Activated naive CD4-positive, alpha-beta T cell treated with anti-CD3 and anti-CD28 coated beads, Interleukin-2, amount 50 U/mL, for 72 hours (primary cell): Measurements from ENCODE around the gene ZFAND3. TPM values are rescaled to one million over a fixed set of nuclear protein-coding genes. Genes with fewer than 3 reads are reported as not detected.
"Not testable (repeated sequence)": the region's sequence is repeated elsewhere in the genome, so short reads cannot be mapped to it uniquely, and the experiment has no call there.

Source experiments
- ATAC-seq, 2 donors: fragments of 150-1000 bp; cut with Tn5 transposase; 2 replicates each; pipeline ENCODE4 v1.10.0; 2021; ENCODE audit warnings: mild to moderate bottlenecking in 2 of 2, moderate library complexity in 2 of 2
- DNase-seq, 2 donors: peaks; one replicate each; pipeline ENCODE4 v3.0.0; 2021 to 2022; ENCODE audit warnings: low spot score in 2 of 2
- H3K27ac Mint-ChIP-seq, 2 donors: one replicate each; pipeline ENCODE4 v1.8.0; 2022; ENCODE audit warnings: mild to moderate bottlenecking in 2 of 2, mixed read lengths in 2 of 2
- H3K36me3 Mint-ChIP-seq, 2 donors: one replicate each; pipeline ENCODE4 v1.8.0; 2022; ENCODE audit warnings: mixed read lengths in 2 of 2
- H3K9me3 Mint-ChIP-seq, 2 donors: one replicate each; pipeline ENCODE4 v1.8.0; 2022; ENCODE audit warnings: mixed read lengths in 2 of 2
- total RNA-seq, 2 donors: library from RNA; stranded (reverse); gene quantifications; one replicate each; pipeline ENCODE4 v1.2.3, GENCODE V29; 2022

ZFAND3 gene
- total RNA-seq, 2 donors from 2014 or later: 34.1 to 37.2 TPM

- DNase-seq: no peak
- peaks cover 8 to 27% of the 10 kb centered on the region in 2 donors for H3K36me3 Mint-ChIP-seq
- no peak for ATAC-seq
- H3K27ac Mint-ChIP-seq: peak overlapping the region; percentile 6 to 90
- peaks cover 7 to 11% of the 10 kb centered on the region in 2 donors for H3K9me3 Mint-ChIP-seq
These were observed 48.4 kb downstream of the ZFAND3 start for GRCh38 chr6:37867756-37868446.

DNA sequence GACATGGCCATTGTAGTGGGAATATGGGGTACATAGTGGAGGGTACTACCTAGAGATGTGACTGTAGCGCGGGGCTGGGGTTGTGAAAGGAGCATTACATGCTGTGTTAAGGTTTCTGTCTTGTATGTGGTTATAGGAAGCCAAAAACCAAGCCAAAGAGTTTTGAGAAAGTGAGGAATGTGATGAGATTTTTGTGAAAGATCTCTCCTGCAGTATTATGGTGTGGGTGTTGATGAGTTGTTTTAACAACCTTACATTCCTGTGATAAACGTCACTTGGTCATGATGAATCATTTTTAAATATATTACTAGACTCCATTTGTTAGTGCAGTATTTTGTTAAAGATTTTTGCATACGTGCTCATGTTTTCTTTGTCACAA lies 48.9 kb downstream of the ZFAND3 start:
- Mint-ChIP-seq H3K9me3 (peaks cover 7 to 11% of the 10 kb centered on the region in 2 donors), H3K27ac (peak overlapping the region; percentile 6 to 90), H3K36me3 (peaks cover 8 to 31% of the 10 kb centered on the region in 2 donors)
- ATAC-seq: peak; percentile 65 to 78
- DNase-seq: no peak

DNA sequence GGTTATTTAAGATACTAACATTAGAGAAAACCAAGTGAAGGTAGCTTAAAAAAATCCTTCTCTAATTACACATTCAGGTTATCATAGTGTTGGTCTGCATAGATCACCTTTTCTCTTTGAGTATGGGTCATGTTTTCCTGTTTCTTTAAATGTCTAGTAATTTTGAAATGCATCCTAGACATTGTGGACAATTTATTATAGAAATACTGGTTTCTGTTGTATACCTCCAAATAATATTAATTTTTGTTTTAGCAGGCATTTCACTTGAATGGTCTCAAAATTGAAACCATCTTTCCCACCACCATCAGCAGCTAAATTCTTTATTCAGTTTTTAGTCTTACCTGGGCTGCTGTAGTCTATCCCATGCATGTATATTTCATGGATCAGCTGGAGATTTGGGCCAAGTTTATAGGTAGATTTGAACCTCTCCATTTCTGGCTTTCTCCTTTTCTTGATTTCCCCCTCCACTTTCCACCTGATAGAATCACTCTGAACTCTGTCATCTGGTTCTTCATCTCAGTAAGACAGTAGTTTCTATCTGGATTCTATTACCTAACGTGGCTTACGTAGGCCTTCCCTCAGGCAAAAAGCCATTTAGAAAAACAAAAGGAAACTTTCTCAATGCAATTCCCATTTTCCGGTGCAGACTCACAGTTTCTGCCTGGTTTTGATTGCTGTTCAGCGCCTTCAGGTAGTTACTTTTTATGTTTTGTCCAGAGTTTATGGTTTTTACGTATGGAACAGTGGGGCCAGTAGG lies 52.3 kb downstream of the ZFAND3 start:
- Mint-ChIP-seq H3K36me3 (peaks cover 8 to 38% of the 10 kb centered on the region in 2 donors), H3K9me3 (peaks cover 7 to 11% of the 10 kb centered on the region in 2 donors), H3K27ac (no peak overlapping the region)
- ATAC-seq (no peak), DNase-seq (no peak)

DNA sequence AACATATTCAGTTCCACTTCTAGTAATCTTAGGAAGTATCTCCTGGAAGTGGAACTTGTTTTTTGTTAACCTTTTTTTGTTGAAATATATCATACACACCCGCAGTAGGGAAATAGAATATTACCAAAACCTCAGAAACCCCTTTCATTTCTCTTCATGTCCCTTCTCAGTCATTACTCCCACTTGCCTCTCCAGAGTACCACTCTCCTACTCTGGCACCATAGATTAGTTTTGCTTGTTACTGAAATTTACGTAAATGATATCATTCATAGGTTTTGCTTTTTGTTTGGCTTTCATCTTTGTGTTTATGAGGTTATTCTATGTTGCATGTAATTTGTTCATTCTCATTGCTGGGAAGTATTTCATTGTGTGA lies 52.8 kb downstream of the ZFAND3 start:
- Mint-ChIP-seq H3K27ac (no peak overlapping the region), H3K36me3 (peaks cover 8 to 38% of the 10 kb centered on the region in 2 donors), H3K9me3 (peaks cover 7 to 11% of the 10 kb centered on the region in 2 donors)
- no peak for DNase-seq
- ATAC-seq: peak in 1 of 2 donors; percentile 62

GRCh38 chr6:37874726-37875125 lies 55.2 kb downstream of the ZFAND3 start:
- ATAC-seq (no peak), DNase-seq (no peak)
- peaks cover 8 to 36% of the 10 kb centered on the region in 2 donors for H3K36me3 Mint-ChIP-seq
- H3K27ac Mint-ChIP-seq: no peak overlapping the region
- H3K9me3 Mint-ChIP-seq: peaks cover 7 to 9% of the 10 kb centered on the region in 2 donors

- H3K27ac Mint-ChIP-seq: no peak overlapping the region
- peaks cover 5 to 6% of the 10 kb centered on the region in 2 donors for H3K9me3 Mint-ChIP-seq
- no peak for ATAC-seq
- no peak for DNase-seq
- peaks cover 7 to 31% of the 10 kb centered on the region in 2 donors for H3K36me3 Mint-ChIP-seq
These were observed 56.2 kb downstream of the ZFAND3 start for GRCh38 chr6:37875561-37876309.

DNA sequence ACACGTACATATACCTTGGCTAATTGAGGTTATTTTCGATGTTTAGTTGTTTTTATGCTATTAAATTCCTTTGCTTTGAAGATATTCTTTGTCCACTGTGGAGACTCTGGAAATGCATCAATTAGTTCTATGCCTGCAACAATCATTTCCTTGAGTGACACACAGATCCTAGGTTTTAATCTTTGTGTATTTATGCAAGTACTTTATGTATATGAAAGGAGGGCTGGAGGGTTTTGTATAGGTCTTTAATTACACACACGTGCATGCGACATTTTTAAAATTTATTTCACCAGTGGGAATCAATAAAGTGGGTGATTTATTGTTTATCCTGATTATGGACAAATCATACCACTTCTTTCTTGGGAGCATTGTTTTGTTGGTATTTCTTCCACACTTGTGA lies 57.3 kb downstream of the ZFAND3 start:
- H3K27ac Mint-ChIP-seq: peak overlapping the region in 1 of 2 donors; percentile 3
- H3K36me3 Mint-ChIP-seq: peaks cover 0 to 20% of the 10 kb centered on the region in 2 donors
- no peaks in the 10 kb centered on the region for H3K9me3 Mint-ChIP-seq
- ATAC-seq (no peak), DNase-seq (no peak)

DNA sequence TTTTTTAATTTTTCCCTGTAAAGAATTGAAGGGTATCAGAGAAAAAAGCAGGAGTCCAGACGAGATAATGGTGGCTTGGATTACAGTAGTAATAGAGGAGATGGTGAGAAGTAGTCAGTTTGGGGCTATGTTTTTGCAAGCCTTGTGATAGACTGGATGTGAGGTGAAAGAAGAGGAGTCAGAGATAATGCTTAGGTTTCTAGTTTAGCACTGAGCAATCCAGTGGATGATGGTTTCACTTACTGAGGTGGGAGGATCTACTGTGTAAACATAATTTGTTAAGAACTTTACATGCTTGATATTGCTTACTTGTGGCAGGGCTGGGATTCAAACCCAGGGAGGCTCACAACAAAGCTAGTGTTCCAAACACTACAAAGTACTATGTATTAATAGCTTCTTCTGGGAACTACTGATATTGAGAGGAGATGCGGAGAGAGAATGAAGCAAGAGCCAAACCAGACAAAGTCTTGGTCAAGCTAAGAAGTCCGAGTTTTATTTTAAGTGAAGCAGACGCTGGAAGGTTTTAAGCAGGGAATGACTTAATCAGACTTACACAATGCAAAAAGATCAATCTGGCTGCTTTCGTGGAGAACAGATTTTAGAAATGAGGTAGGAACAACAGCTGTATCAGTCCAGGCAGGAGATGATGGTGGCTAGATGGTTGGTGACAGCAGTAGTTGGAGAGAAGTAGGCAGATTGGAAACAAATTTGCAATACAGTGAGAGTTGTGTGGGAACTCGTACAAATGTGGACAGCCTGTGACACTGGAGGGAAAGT lies 58.0 kb downstream of the ZFAND3 start:
- H3K9me3 Mint-ChIP-seq: no peaks in the 10 kb centered on the region
- DNase-seq (no peak), ATAC-seq (peak in 1 of 2 donors; percentile 55)
- peak overlapping the region in 1 of 2 donors; percentile 3 for H3K27ac Mint-ChIP-seq
- peaks cover 0 to 13% of the 10 kb centered on the region in 2 donors for H3K36me3 Mint-ChIP-seq

DNA sequence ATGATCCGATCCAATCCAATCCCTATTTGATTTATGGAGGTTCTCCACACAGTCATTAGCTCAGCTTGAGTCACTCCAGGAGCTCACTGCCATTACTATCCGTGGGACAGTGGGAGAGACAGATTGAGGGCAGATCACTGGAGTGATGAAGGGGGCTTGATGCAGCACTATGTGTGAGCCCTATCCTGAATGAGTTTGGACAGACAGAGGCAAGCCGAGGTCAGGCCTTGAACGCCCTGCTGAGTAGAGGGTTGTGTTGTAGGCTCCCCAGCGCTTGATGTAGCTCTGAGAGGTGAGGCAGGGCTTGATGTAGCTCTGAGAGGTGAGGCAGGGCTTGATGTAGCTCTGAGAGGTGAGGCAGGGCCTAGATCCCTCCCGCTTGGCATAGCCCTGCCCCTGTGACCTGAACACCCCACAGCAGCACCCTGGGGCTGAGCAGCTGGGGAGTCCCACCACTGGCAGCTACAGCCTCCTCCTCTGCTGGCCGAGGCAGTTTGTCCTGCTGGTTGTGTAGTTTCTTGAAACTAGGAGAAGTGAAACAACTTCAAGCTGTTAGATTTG lies 58.7 kb downstream of the ZFAND3 start:
- ATAC-seq: peak in 1 of 2 donors; percentile 37
- Mint-ChIP-seq H3K36me3 (peaks cover 0 to 9% of the 10 kb centered on the region in 2 donors), H3K27ac (no peak overlapping the region), H3K9me3 (no peaks in the 10 kb centered on the region)
- no peak for DNase-seq

- H3K36me3 Mint-ChIP-seq, DNase-seq, H3K9me3 Mint-ChIP-seq, ATAC-seq, H3K27ac Mint-ChIP-seq: not testable (repeated sequence)
These were observed 61.1 kb downstream of the ZFAND3 start for GRCh38 chr6:37880602-37881001.

- ATAC-seq: no peak
- Mint-ChIP-seq H3K27ac (no peak overlapping the region), H3K9me3 (no peaks in the 10 kb centered on the region), H3K36me3 (no peaks in the 10 kb centered on the region)
- no peak for DNase-seq
These were observed 62.8 kb downstream of the ZFAND3 start for GRCh38 chr6:37882292-37882691.

- Mint-ChIP-seq H3K9me3 (no peaks in the 10 kb centered on the region), H3K36me3 (no peaks in the 10 kb centered on the region), H3K27ac (no peak overlapping the region)
- DNase-seq: no peak
- no peak for ATAC-seq
These were observed 63.3 kb downstream of the ZFAND3 start for GRCh38 chr6:37882724-37883413.

- Mint-ChIP-seq H3K9me3 (no peaks in the 10 kb centered on the region), H3K36me3 (no peaks in the 10 kb centered on the region), H3K27ac (no peak overlapping the region)
- DNase-seq (no peak), ATAC-seq (no peak)
These were observed 65.0 kb downstream of the ZFAND3 start for GRCh38 chr6:37884548-37884947.

DNA sequence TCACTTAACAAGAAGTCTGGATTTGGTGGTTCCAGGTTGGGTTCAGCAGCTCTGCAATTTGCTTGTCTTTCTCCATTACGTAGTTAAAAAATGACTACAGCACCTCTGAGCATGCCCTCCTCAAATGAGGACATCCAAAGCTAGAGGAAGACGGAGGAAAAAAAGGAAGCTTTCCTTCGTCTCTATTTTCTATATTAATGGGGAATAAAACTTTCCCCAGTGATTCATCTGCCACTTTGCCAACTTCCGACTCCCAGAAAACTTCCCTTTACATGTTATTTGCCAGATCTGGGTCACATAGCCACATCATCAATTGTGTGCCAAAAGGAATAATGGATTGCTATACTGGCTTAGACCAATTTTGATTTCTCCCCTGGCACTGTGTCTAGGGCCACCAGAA lies 69.5 kb downstream of the ZFAND3 start:
- H3K27ac Mint-ChIP-seq: no peak overlapping the region
- H3K9me3 Mint-ChIP-seq: peaks cover 0 to 4% of the 10 kb centered on the region in 2 donors
- DNase-seq (no peak), ATAC-seq (no peak)
- H3K36me3 Mint-ChIP-seq: no peaks in the 10 kb centered on the region

DNA sequence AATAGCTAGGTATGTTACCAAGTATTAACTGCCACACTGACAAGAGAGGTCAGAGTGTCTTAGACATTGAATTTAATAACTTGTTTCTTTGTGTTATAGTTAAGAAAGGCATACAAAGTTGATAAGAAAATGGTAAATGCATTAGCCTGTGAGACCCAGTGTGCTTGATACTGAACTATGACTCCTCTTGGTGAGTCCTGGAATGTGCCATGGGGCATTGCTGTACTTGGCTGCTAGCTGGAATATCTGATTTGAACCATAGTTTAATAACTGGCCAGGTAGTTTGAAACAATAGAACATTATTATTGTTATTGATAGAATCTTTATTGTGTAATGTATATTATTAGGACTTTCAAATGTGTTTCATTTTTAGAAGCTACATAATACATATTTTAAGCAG lies 70.0 kb downstream of the ZFAND3 start:
- ATAC-seq: no peak
- Mint-ChIP-seq H3K9me3 (peaks cover 0 to 4% of the 10 kb centered on the region in 2 donors), H3K27ac (no peak overlapping the region), H3K36me3 (peaks cover 3 to 4% of the 10 kb centered on the region in 2 donors)
- DNase-seq: no peak

- DNase-seq: no peak
- ATAC-seq: no peak
- no peak overlapping the region for H3K27ac Mint-ChIP-seq
These were observed 71.5 kb downstream of the ZFAND3 start for GRCh38 chr6:37891072-37891471.

More at GRCh38 chr6:37891072-37891471, 71.5 kb downstream of the ZFAND3 start:
- peaks cover 11 to 12% of the 10 kb centered on the region in 2 donors for H3K36me3 Mint-ChIP-seq
- peaks cover 0 to 4% of the 10 kb centered on the region in 2 donors for H3K9me3 Mint-ChIP-seq
